HepG2 (cell line): ENCODE measurements around the gene CCR2. TPM values are rescaled to one million over a fixed set of nuclear protein-coding genes. Genes with fewer than 3 reads are reported as not detected.
"Not testable (repeated sequence)": the region's sequence is repeated elsewhere in the genome, so short reads cannot be mapped to it uniquely, and the experiment has no call there.

Experiments used
- ATAC-seq: fragments of 200-7000 bp; cut with Tn5 transposase; 3 replicates; pipeline ENCODE4 v1.9.1; 2020; ENCODE audit warnings: mild to moderate bottlenecking, moderate library complexity
- BruUV-seq: library from RNA; stranded (reverse); fragments of 400-500 nt; replicated peaks from 2 replicates; lab custom pipeline; 2021; lab: Mats Ljungman, UMichigan
- CTCF ChIA-PET: fragments of 300-600 bp; formaldehyde crosslinking; extraction: SDS; loops from one replicate; lab custom pipeline; 2021; ENCODE audit warnings: low total read pairs, inconsistent platforms, low intra/inter-chr PET ratio; lab: Yijun Ruan, JAX
- POLR2A ChIA-PET: fragments of 350-600 bp; sonication (Branson Sonifier 250); formaldehyde crosslinking; loops from one replicate; lab custom pipeline; 2020; ENCODE audit warnings: antibody characterized with exemption, inconsistent platforms; lab: Yijun Ruan, JAX
- DNase-seq: peaks from one replicate; pipeline ENCODE4 v3.0.0-alpha.2; 2015; ENCODE audit warnings: low spot score
- FAIRE-seq: peaks from 3 replicates; lab custom pipeline; 2011; peaks lifted over from hg19 to GRCh38; lab: Jason Lieb, UNC
- H2AFZ ChIP-seq: one replicate; pipeline ENCODE4 v1.6.1; 2011; ENCODE audit warnings: low read length, inconsistent platforms
- H3K27ac ChIP-seq: fragments of 300-600 bp; 3 replicates; pipeline ENCODE4 v1.8.0; 2011; ENCODE audit warnings: mixed run types, mild to moderate bottlenecking, mixed read lengths, low read length, inconsistent platforms; ENCODE audit not compliant: insufficient read depth; ENCODE audit errors: extremely low read length
- H3K27me3 ChIP-seq, 2 experiments: fragments of 200-600 bp in 1 of 2; 2 replicates in 1 of 2; 3 replicates in 1 of 2; pipeline versions ENCODE4 v1.6.0 to v1.8.0; 2011; ENCODE audit warnings: low read length in 2 of 2, mild to moderate bottlenecking in 2 of 2, moderate library complexity in 2 of 2, inconsistent platforms in 1 of 2; ENCODE audit not compliant: insufficient read depth in 2 of 2, control insufficient read depth in 1 of 2
- H3K36me3 ChIP-seq, 2 experiments: fragments of 200-600 bp in 1 of 2; replicated peaks in 1 of 2; 2 replicates in 1 of 2; 3 replicates in 1 of 2; pipeline versions ENCODE4 v1.5.1 to v1.8.0; 2011; ENCODE audit warnings: low read length in 2 of 2, inconsistent platforms in 1 of 2; ENCODE audit not compliant: insufficient read depth in 2 of 2, control insufficient read depth in 1 of 2
- H3K4me1 ChIP-seq: 2 replicates; pipeline ENCODE4 v1.5.1; 2012; ENCODE audit warnings: low read length, inconsistent platforms; ENCODE audit not compliant: insufficient read depth
- H3K4me2 ChIP-seq: 2 replicates; pipeline ENCODE4 v1.6.0; 2011; ENCODE audit warnings: low read depth, low read length, inconsistent platforms
- H3K4me3 ChIP-seq, 3 experiments: fragments of 200-600 bp in 1 of 3; sonication (generic), shearing (Covaris generic) in 1 of 3; replicated peaks in 1 of 3; 2 replicates each; pipeline ENCODE4 v1.5.1; 2011 to 2016; ENCODE audit warnings: low read length in 3 of 3, inconsistent platforms in 2 of 3, low read depth in 2 of 3, mild to moderate bottlenecking in 2 of 3, control low read depth in 1 of 3, mixed read lengths in 1 of 3; ENCODE audit not compliant: insufficient read depth in 1 of 3
- H3K79me2 ChIP-seq: one replicate; pipeline ENCODE4 v1.6.1; 2011; ENCODE audit warnings: low read length, inconsistent platforms; ENCODE audit not compliant: insufficient read depth
- H3K9ac ChIP-seq: 2 replicates; pipeline ENCODE4 v1.6.0; 2011; ENCODE audit warnings: mild to moderate bottlenecking, low read depth, low read length, inconsistent platforms; ENCODE audit not compliant: insufficient read depth
- H3K9me3 ChIP-seq: 2 replicates; pipeline ENCODE4 v1.5.1; 2012; ENCODE audit warnings: mild to moderate bottlenecking, low read length
- H4K20me1 ChIP-seq: 2 replicates; pipeline ENCODE4 v1.6.0; 2011; ENCODE audit warnings: inconsistent platforms, mild to moderate bottlenecking, low read length, moderate library complexity; ENCODE audit not compliant: insufficient read depth
- CREM ChIP-seq, 2 experiments: sonication (generic) in 1 of 2; formaldehyde crosslinking in 1 of 2; IDR thresholded peaks; 2 replicates each; pipeline versions ENCODE4 v1.4.0 to v1.6.1; 2016 to 2020; ENCODE audit warnings: antibody characterized with exemption in 1 of 2, mild to moderate bottlenecking in 1 of 2, missing genetic modification reagents in 1 of 2
- HMGA1 ChIP-seq: sonication (generic); formaldehyde crosslinking; conservative IDR thresholded peaks from 2 replicates; pipeline ENCODE4 v1.4.0; 2020; ENCODE audit warnings: missing genetic modification reagents
- NFATC3 ChIP-seq: sonication (generic); formaldehyde crosslinking; IDR thresholded peaks from 2 replicates; pipeline ENCODE4 v1.5.1; 2020; ENCODE audit warnings: mild to moderate bottlenecking, missing genetic modification reagents
- SATB2 ChIP-seq: sonication (generic); formaldehyde crosslinking; IDR thresholded peaks from 2 replicates; pipeline ENCODE4 v1.5.0; 2020; ENCODE audit warnings: missing genetic modification reagents
- SMYD3 ChIP-seq: sonication (generic); formaldehyde crosslinking; IDR thresholded peaks from 2 replicates; pipeline ENCODE4 v1.8.1; 2023; ENCODE audit warnings: mild to moderate bottlenecking, missing genetic modification reagents
- SNAI1 ChIP-seq: sonication (generic); formaldehyde crosslinking; IDR thresholded peaks from 2 replicates; pipeline ENCODE4 v1.5.0; 2020; ENCODE audit warnings: mild to moderate bottlenecking, missing genetic modification reagents, borderline replicate concordance
- TEAD2 ChIP-seq: sonication (generic); formaldehyde crosslinking; IDR thresholded peaks from 2 replicates; pipeline ENCODE4 v1.9.0; 2021; ENCODE audit warnings: missing genetic modification reagents
- TEAD3 ChIP-seq: optimal IDR thresholded peaks from 2 replicates; pipeline ENCODE3; 2016; ENCODE audit warnings: borderline replicate concordance
- ZNF772 ChIP-seq: sonication (generic); formaldehyde crosslinking; IDR thresholded peaks from 2 replicates; pipeline ENCODE4 v1.5.0; 2020; ENCODE audit warnings: mild to moderate bottlenecking, missing genetic modification reagents
- ZSCAN22 ChIP-seq: sonication (generic); formaldehyde crosslinking; IDR thresholded peaks from 2 replicates; pipeline ENCODE4 v1.4.0; 2020; ENCODE audit warnings: mild to moderate bottlenecking, missing genetic modification reagents
- WGBS: methylation state at CpG from one replicate; pipeline ENCODE4 v1.1.6; 2017; ENCODE audit warnings: low lambda C conversion rate; 5-methylcytosine and 5-hydroxymethylcytosine counted together
- in situ Hi-C: cut with HindIII; loops from 2 replicates; pipeline ENCODE4 v1.10.0; 2017; ENCODE audit warnings: low pct_unique_long_range_greater_than_20kb; ENCODE audit not compliant: extremely low pct_ligation_motif_present
- intact Hi-C: fragments of 100-400 bp; cut with micrococcal nuclease; formaldehyde crosslinking; loops from one replicate; pipeline ENCODE4 v1.10.0; 2022; ENCODE audit not compliant: unreplicated experiment
- polyA plus RNA-seq, 8 experiments: library from polyadenylated mRNA; depleted of rRNA in 3 of 8; stranded (reverse) in 7 of 8; unstranded in 1 of 8; fragments of >200 nt; fragmentation: Illumina TruSeq in 4 of 8; extraction: Trizol in 4 of 8; gene quantifications; 2 replicates each; pipeline versions ENCODE4 v1.2.1 to v1.2.3, GENCODE V29; 2011 to 2016; ENCODE audit warnings: low read depth in 4 of 8, missing spikeins in 1 of 8, mixed read lengths in 1 of 8; ENCODE audit not compliant: insufficient read depth in 1 of 8
- total RNA-seq, 5 experiments: library from RNA; depleted of rRNA; stranded (reverse); fragments of >200 nt; fragmentation: Illumina TruSeq; extraction: Trizol; gene quantifications; 2 replicates each; pipeline ENCODE4 v1.2.3, GENCODE V29; 2016; ENCODE audit warnings: low read depth in 1 of 5
- TF ChIP-seq, protein P1 (sequence below): IDR thresholded peaks from 2 replicates; pipeline ENCODE4 v1.6.1; 2016; ENCODE audit warnings: mild to moderate bottlenecking, missing biosample characterization, missing genetic modification reagents
- TF ChIP-seq, protein P2 (sequence below), 2 experiments: sonication (generic) in 1 of 2; formaldehyde crosslinking in 1 of 2; IDR thresholded peaks; 2 replicates each; pipeline versions ENCODE4 v1.4.0 to v1.6.1; 2016 to 2020; ENCODE audit warnings: borderline replicate concordance in 1 of 2, low read depth in 1 of 2, mild to moderate bottlenecking in 1 of 2, missing genetic modification reagents in 1 of 2

The CCR2 gene
- total and polyA plus RNA-seq, 2 of the 13 experiments (the other 11 are each of a cell fraction or from before 2014, with no cell fraction given): not detected

DNA sequence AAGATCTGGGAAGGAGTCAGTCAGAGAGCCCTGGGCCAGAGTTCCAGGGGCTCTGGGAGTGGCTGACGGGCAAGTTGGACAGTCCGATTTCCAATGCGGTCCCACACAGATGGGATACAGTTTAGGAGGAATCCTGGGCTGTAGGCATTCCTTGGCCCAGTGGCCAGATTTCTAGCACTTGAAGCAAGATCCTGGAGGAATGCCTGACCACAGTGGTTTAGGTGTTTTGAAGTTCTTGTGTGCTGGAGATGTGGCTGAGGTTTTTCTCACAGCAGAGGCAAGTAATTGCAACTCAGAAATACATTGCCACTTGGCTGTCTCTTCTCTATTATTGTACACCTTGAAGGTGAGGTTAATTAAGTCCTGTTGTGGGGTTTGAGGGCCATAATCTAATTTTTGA is 23.2 kb upstream of the CCR2 start:
- H3K27me3 ChIP-seq, intact Hi-C loops, H3K27ac ChIP-seq, FAIRE-seq, BruUV-seq, H3K4me2 ChIP-seq, in situ Hi-C loops, POLR2A ChIA-PET, H3K36me3 ChIP-seq, H4K20me1 ChIP-seq, H3K4me1 ChIP-seq, H2AFZ ChIP-seq, CTCF ChIA-PET, H3K9me3 ChIP-seq, H3K79me2 ChIP-seq, H3K4me3 ChIP-seq, H3K9ac ChIP-seq, ATAC-seq, DNase-seq: not testable (repeated sequence)
- 25% methylated on average over 2 of the region's 3 CpGs for WGBS

DNA sequence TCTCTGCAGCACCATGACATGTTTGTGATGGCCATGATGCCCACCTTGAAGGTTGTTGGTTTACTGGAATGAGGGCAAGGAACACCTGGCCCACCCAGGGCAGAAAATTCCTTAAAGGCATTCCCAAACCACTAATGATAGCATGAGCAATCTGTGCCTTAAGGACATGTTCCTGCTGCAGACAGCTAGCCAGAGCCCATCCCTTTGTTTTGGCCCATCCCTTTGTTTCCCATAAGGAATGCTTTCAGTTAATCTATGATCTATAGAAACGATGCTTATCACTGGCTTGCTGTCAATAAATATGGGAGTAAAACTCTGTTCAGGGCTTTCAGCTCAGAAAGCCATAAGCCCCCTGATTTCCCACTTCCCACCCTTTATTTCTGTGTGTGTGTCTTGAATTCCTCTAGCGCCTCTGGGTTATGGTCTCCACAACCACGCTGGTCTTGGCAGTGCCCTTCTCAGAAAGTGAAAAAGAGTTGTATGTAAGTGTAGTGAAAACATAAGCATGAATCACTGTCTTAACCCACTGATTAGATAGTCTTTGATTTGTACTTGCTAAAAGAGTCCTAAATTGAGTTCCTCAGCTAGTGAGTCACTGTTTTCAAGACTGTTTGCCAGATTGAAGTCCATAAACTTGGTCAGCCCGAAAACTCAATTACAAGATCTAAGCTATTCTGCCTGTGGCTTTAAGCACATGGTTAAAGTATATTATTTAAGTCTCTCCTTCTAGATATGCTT is 19.0 kb upstream of the CCR2 start:
- in situ Hi-C loops (no loop called here), intact Hi-C loops (no loop called here)
- no peak overlapping the region for H3K4me2 ChIP-seq
- no peak overlapping the region for H3K4me3 ChIP-seq
- no peaks in the 10 kb centered on the region for H3K36me3 ChIP-seq
- H3K4me1 ChIP-seq: no peaks in the 10 kb centered on the region
- H2AFZ ChIP-seq: no peak overlapping the region
- ChIA-PET CTCF (no interaction called here), POLR2A (no interaction called here)
- no TSS peak for BruUV-seq
- DNase-seq (no peak), ATAC-seq (no peak), FAIRE-seq (no peak)
- 1% methylated on average over 4 of the region's 4 CpGs for WGBS
- H4K20me1 ChIP-seq: no peaks in the 10 kb centered on the region
- no peak for TF ChIP-seq ZNF772 (CRISPR knock-in tag)
- TF ChIP-seq, protein P1, sequence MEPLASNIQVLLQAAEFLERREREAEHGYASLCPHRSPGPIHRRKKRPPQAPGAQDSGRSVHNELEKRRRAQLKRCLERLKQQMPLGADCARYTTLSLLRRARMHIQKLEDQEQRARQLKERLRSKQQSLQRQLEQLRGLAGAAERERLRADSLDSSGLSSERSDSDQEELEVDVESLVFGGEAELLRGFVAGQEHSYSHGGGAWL (CRISPR knock-in tag): no peak
- no peak for TF ChIP-seq NFATC3 (CRISPR knock-in tag)
- TF ChIP-seq ZSCAN22 (CRISPR knock-in tag): no peak
- TF ChIP-seq SATB2 (CRISPR knock-in tag): no peak
- no peak for TF ChIP-seq SNAI1 (CRISPR knock-in tag)
- TF ChIP-seq SMYD3: no peak
- TF ChIP-seq TEAD3 (CRISPR knock-in tag): no peak
- no peak for TF ChIP-seq HMGA1 (CRISPR knock-in tag)
- TF ChIP-seq, protein P2, sequence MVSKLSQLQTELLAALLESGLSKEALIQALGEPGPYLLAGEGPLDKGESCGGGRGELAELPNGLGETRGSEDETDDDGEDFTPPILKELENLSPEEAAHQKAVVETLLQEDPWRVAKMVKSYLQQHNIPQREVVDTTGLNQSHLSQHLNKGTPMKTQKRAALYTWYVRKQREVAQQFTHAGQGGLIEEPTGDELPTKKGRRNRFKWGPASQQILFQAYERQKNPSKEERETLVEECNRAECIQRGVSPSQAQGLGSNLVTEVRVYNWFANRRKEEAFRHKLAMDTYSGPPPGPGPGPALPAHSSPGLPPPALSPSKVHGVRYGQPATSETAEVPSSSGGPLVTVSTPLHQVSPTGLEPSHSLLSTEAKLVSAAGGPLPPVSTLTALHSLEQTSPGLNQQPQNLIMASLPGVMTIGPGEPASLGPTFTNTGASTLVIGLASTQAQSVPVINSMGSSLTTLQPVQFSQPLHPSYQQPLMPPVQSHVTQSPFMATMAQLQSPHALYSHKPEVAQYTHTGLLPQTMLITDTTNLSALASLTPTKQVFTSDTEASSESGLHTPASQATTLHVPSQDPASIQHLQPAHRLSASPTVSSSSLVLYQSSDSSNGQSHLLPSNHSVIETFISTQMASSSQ (IDR thresholded peaks at IDR 0.05; ENCODE audit: low read depth): no peak
- TF ChIP-seq, protein P2 (CRISPR knock-in tag; IDR thresholded peaks at IDR 0.05; ENCODE audit: borderline replicate concordance): no peak
- no peak for TF ChIP-seq CREM (IDR thresholded peaks at IDR 0.05)
- TF ChIP-seq CREM (CRISPR knock-in tag; IDR thresholded peaks at IDR 0.05): no peak
- TF ChIP-seq TEAD2 (CRISPR knock-in tag): no peak
- 0 out of 5 replicates have a peak, but pooled peaks cover 0 to 3% of the 10 kb centered on the region in 2 experiments for H3K27me3 ChIP-seq
- no peak overlapping the region for H3K9ac ChIP-seq
- peaks cover 26% of the 10 kb centered on the region for H3K9me3 ChIP-seq
- H3K79me2 ChIP-seq: no peaks in the 10 kb centered on the region
- H3K27ac ChIP-seq: no peak overlapping the region
